Measurements from ENCODE around the gene ITGA8. TPM values are rescaled to one million over a fixed set of nuclear protein-coding genes. Genes with fewer than 3 reads are reported as not detected.
"Not testable (repeated sequence)": the region's sequence is repeated elsewhere in the genome, so short reads cannot be mapped to it uniquely, and the experiment has no call there.

ITGA8 gene
- total RNA-seq, 1 experiment from 2014 or later, result not detected

DNA sequence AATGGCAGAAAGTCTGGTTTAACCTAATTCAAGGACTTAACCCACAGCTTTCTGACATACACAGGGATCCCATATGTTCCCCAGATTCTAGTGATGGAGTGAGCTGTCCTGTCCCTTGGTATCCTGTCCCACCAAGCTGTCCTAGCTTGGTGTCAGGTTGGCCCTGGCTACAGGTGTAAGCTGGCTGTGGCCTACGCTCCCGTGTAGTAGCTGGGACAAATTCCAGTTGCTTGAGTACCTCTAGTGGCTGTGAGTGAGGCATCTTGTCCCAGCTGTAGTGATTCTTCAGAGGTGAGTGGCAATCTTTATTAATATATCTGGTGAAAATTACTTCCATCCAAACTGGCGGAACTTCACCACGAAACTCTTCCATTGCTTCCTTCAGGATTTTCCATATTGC, 243.4 kb downstream of the ITGA8 start:
- no peaks in the 10 kb centered on the region for H3K9me3 Mint-ChIP-seq (ENCODE audit: unreplicated experiment)
- BruUV-seq (replicated peaks), result no TSS peak
- no peaks in the 10 kb centered on the region for H3K36me3 Mint-ChIP-seq (ENCODE audit: insufficient read depth, unreplicated experiment)
- no peaks in the 10 kb centered on the region for H3K4me1 Mint-ChIP-seq (ENCODE audit: insufficient read depth, unreplicated experiment)
- ChIA-PET POLR2A (no interaction called here), CTCF (no interaction called here)
- no peak overlapping the region for H3K4me3 Mint-ChIP-seq (ENCODE audit: unreplicated experiment)
- no peak for DNase-seq (ENCODE audit: unreplicated experiment)
- no peak overlapping the region for H3K27ac Mint-ChIP-seq (ENCODE audit: low read depth, unreplicated experiment)
- intact Hi-C loops (cut with micrococcal nuclease), result no loop called here
- TF ChIP-seq CTCF (IDR thresholded peaks at IDR 0.05; ENCODE audit: unreplicated experiment), result no peak
- peaks cover 65% of the 10 kb centered on the region for H3K27me3 Mint-ChIP-seq (ENCODE audit: insufficient read depth, unreplicated experiment)

- H3K36me3 Mint-ChIP-seq (ENCODE audit: insufficient read depth, unreplicated experiment); POLR2A ChIA-PET; CTCF ChIA-PET; H3K27ac Mint-ChIP-seq (ENCODE audit: low read depth, unreplicated experiment); DNase-seq (ENCODE audit: unreplicated experiment); H3K9me3 Mint-ChIP-seq (ENCODE audit: unreplicated experiment); H3K4me1 Mint-ChIP-seq (ENCODE audit: insufficient read depth, unreplicated experiment); intact Hi-C loops (cut with micrococcal nuclease); BruUV-seq (replicated peaks); H3K4me3 Mint-ChIP-seq (ENCODE audit: unreplicated experiment): not testable (repeated sequence)
- H3K27me3 Mint-ChIP-seq (ENCODE audit: insufficient read depth, unreplicated experiment), result peaks cover 65% of the 10 kb centered on the region
Measured at GRCh38 chr10:15475439-15475838, 244.3 kb downstream of the ITGA8 start.

GRCh38 chr10:15474671-15475070, 245.1 kb downstream of the ITGA8 start:
- Mint-ChIP-seq H3K4me1 (ENCODE audit: insufficient read depth, unreplicated experiment) (no peaks in the 10 kb centered on the region), H3K4me3 (ENCODE audit: unreplicated experiment) (no peak overlapping the region), H3K9me3 (ENCODE audit: unreplicated experiment) (no peaks in the 10 kb centered on the region), H3K36me3 (ENCODE audit: insufficient read depth, unreplicated experiment) (no peaks in the 10 kb centered on the region), H3K27me3 (ENCODE audit: insufficient read depth, unreplicated experiment) (peaks cover 61% of the 10 kb centered on the region), H3K27ac (ENCODE audit: low read depth, unreplicated experiment) (no peak overlapping the region)
- CTCF ChIA-PET, result no interaction called here
- POLR2A ChIA-PET, result no interaction called here
- no peak for TF ChIP-seq CTCF (IDR thresholded peaks at IDR 0.05; ENCODE audit: unreplicated experiment)
- no peak for DNase-seq (ENCODE audit: unreplicated experiment)
- intact Hi-C loops (cut with micrococcal nuclease), result no loop called here
- no TSS peak for BruUV-seq (replicated peaks)

GRCh38 chr10:15473396-15473767, 246.3 kb downstream of the ITGA8 start:
- no TSS peak for BruUV-seq (replicated peaks)
- intact Hi-C loops (cut with micrococcal nuclease), result no loop called here
- Mint-ChIP-seq H3K27me3 (ENCODE audit: insufficient read depth, unreplicated experiment) (peaks cover 60% of the 10 kb centered on the region), H3K4me1 (ENCODE audit: insufficient read depth, unreplicated experiment) (no peaks in the 10 kb centered on the region), H3K27ac (ENCODE audit: low read depth, unreplicated experiment) (no peak overlapping the region), H3K4me3 (ENCODE audit: unreplicated experiment) (no peak overlapping the region), H3K36me3 (ENCODE audit: insufficient read depth, unreplicated experiment) (no peaks in the 10 kb centered on the region), H3K9me3 (ENCODE audit: unreplicated experiment) (no peaks in the 10 kb centered on the region)
- DNase-seq (ENCODE audit: unreplicated experiment), result no peak
- ChIA-PET POLR2A (interaction anchor here (0.6 kb wide), 2 partner anchors 208 to 1583 kb away, joined by 3 read pairs; no protein-coding TSS in a partner anchor), CTCF (no interaction called here)
- no peak for TF ChIP-seq CTCF (IDR thresholded peaks at IDR 0.05; ENCODE audit: unreplicated experiment)

Measured in MCF 10A (cell line).